Measurements from ENCODE around the gene ST3GAL5.
"Not testable (repeated sequence)": the region's sequence is repeated elsewhere in the genome, so short reads cannot be mapped to it uniquely, and the experiment has no call there.

ST3GAL5 gene

DNA sequence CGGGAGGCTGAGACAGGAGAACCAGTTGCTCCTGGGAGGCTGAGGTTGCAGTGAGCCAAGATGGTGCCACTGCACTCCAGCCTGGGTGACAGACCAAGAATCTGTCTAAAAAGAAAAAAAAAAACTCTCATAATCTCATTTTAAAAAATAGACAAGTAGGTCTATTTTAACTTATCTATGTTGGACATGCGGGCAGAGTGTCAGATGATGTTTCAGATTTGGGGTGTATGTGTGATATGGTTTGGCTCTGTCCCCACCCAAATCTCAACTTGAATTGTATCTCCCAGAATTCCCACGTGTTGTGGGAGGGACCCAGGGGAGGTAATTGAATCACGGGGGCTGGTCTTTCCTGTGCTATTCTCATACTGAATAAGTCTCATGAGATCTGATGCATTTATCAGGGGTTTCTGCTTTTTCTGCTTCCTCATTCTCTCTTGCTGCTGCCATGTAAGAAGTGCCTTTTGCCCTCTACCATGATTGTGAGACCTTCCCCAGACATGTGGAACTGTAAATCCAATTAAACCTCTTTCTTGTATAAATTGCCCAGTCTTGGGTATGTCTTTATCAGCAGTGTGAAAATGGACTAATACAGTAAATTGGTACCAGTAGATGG is 8.0 kb downstream of the ST3GAL5 start:
- not testable (repeated sequence) for H3K27me3 ChIP-seq (ENCODE audit: insufficient read depth, low read length); H3K36me3 ChIP-seq (ENCODE audit: insufficient read depth, low read length); H3K9me3 ChIP-seq (ENCODE audit: low read length); H2AFZ ChIP-seq (ENCODE audit: low read depth, low read length); H3K4me1 ChIP-seq (ENCODE audit: insufficient read depth, low read length); H3K4me3 ChIP-seq (ENCODE audit: low read length)

DNA sequence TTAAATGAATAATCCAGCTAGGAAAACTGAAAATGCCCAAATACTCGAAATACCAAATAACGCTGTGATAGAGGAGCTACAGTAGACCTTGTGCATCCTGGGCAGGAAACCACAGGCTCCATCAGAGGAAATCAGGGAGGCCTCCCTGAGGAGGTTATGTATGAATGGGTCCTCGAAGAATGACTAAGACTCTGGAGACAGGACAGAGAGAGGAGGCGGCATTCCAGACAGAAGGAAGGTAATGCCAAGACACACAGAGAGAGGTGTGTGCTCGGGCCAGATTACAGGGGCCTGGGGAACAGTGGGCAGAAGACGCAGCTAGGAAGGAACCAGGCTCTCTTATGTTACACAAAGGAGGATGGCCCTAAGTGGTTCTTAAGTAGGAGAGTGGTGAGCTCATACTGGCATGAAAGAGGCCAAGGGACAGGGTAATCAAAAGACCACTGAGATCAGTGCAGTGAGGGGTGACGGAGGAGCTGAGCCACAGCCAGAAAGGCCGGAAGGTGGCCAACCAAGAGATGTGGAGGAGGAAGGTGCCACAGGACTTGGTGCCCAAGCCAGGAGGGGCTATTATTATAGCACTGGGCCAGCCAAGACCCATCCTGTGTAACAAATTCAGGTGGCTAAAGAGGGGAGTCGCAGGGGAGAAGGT is 9.9 kb downstream of the ST3GAL5 start:
- Histone ChIP-seq H3K4me1 (ENCODE audit: insufficient read depth, low read length) (no peaks in the 10 kb centered on the region), H3K27me3 (ENCODE audit: insufficient read depth, low read length) (no peaks in the 10 kb centered on the region)

DNA sequence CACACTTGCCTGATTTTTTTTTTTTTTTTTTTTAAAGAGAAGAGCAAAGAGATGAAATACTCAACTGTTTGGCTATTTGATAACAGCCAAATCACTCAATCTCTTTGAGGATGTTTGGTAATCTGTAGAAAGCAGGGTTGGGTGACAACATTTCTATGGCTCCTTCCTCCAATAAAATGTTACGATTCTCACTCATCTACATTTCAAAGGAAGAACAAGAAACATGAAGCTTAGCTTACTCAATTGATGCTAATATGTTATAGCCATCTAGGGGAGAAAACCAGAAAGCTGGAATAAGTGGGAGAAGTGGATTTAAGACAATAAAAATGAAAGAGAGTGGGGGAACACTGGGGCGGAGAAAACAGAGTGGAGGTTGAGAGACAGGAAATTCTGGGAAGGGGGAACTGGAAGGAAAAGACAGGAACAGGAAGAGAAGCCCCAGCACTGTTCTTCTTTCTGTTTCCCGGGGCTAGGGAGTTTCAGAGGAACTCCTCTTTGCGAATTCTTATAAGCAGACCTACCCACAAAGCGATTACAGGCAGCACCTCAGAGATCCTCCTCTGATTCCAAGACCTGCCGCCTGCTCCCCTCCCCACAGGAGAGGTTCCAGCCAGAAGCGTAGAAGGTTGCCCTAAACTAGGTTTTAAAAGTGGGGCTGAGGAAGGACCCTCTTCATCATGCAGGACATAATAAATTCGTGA is 13.3 kb downstream of the ST3GAL5 start:
- Histone ChIP-seq H3K27me3 (ENCODE audit: insufficient read depth, low read length) (no peaks in the 10 kb centered on the region), H3K36me3 (ENCODE audit: insufficient read depth, low read length) (no peaks in the 10 kb centered on the region), H2AFZ (ENCODE audit: low read depth, low read length) (no peak overlapping the region), H3K4me3 (ENCODE audit: low read length) (no peak overlapping the region), H3K9me3 (ENCODE audit: low read length) (no peaks in the 10 kb centered on the region), H3K4me1 (ENCODE audit: insufficient read depth, low read length) (no peaks in the 10 kb centered on the region)

More for the DNA sequence above, 9.9 kb downstream of the ST3GAL5 start:
- no peak overlapping the region for H3K4me3 ChIP-seq (ENCODE audit: low read length)
- peaks cover 2% of the 10 kb centered on the region for H3K9me3 ChIP-seq (ENCODE audit: low read length)
- no peaks in the 10 kb centered on the region for H3K36me3 ChIP-seq (ENCODE audit: insufficient read depth, low read length)
- H2AFZ ChIP-seq (ENCODE audit: low read depth, low read length), result no peak overlapping the region

DNA sequence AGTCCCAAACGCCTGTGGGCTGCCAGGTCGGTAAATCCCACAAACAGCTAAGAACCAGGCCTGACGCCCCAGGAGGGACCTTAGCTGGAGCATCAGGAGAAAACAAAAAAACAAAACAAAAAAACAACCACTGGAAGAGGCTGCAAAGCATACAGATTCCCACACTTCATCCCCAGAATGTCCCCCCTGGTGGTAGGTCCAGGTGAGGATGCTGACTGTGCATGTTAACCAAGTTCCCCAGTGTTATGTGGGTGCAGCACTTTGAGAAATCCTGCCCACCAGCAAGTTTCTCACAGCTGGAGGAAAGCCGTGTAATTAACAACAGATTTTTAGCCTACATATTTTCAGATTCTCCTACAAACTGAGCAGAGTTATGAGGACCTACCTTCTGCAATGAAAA is 15.1 kb downstream of the ST3GAL5 start:
- Histone ChIP-seq H3K27me3 (ENCODE audit: insufficient read depth, low read length) (no peaks in the 10 kb centered on the region), H3K9me3 (ENCODE audit: low read length) (no peaks in the 10 kb centered on the region), H3K4me1 (ENCODE audit: insufficient read depth, low read length) (no peaks in the 10 kb centered on the region), H2AFZ (ENCODE audit: low read depth, low read length) (no peak overlapping the region), H3K36me3 (ENCODE audit: insufficient read depth, low read length) (no peaks in the 10 kb centered on the region), H3K4me3 (ENCODE audit: low read length) (no peak overlapping the region)

DNA sequence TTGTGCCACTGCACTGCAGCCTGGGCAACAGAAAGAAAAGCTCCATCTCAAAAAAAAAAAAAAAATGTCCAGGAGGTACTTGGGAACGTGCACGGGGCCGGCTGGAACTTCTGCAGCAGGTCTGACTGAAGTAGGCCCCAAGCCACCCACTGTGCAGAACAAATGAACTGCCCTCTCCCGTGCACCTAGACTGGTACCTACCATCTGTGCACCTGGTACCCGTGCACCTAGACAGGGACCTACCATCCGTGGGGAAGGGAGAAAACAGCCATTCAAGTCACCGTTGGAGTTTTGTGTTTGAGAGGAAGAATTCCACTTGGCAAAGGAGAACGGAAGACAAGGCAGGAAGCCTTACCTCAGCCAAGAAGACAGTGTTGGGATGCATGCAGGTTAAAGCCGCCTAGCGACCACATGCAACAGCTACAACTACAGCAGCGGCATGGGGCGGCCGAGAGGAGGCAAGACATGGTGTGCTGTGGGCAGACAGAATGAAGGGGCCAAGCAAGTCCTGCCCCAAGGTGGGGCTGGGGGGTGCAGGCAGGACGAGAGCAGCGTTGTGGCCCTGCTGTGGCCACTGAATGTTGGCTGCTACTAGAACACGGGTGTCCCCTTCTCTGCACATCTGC is 16.1 kb downstream of the ST3GAL5 start:
- no peaks in the 10 kb centered on the region for H3K27me3 ChIP-seq (ENCODE audit: insufficient read depth, low read length)
- no peaks in the 10 kb centered on the region for H3K36me3 ChIP-seq (ENCODE audit: insufficient read depth, low read length)
- no peak overlapping the region for H3K4me3 ChIP-seq (ENCODE audit: low read length)
- no peak overlapping the region for H2AFZ ChIP-seq (ENCODE audit: low read depth, low read length)
- H3K4me1 ChIP-seq (ENCODE audit: insufficient read depth, low read length), result no peaks in the 10 kb centered on the region
- H3K9me3 ChIP-seq (ENCODE audit: low read length), result no peaks in the 10 kb centered on the region

DNA sequence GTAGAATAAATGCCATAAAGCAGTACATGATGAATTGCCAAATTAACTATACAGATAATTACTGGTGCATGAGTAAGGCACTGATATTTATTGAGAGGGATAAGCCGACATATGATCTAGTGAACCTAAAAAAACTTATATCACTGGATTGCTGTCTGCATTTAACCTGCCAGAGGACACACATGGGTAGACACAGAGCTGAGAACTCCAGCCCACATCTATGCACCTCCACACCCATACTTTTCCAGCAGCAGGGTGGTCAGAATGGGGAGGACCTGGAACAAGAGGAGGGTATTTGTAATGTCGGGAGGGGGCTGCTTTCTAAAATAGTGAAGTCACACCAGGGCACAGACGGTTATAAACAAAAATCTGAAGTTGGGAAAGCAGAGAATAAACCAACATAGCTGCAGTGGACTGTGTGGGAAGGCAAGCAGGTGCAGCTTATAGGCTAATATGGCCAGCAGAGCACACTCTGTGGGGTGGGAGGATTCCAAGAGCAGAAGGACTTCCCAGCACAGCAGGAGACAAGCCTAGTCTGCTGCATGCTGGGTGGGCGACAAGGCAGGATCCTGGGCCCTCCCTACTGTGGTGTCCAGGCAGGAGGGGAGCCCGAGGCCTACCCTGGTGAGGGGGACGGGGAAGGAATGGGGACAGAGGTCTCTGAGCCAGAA is 17.2 kb downstream of the ST3GAL5 start:
- H3K4me1 ChIP-seq (ENCODE audit: insufficient read depth, low read length), result no peaks in the 10 kb centered on the region
- H3K4me3 ChIP-seq (ENCODE audit: low read length), result no peak overlapping the region
- no peaks in the 10 kb centered on the region for H3K27me3 ChIP-seq (ENCODE audit: insufficient read depth, low read length)
- H3K36me3 ChIP-seq (ENCODE audit: insufficient read depth, low read length), result no peaks in the 10 kb centered on the region
- no peak overlapping the region for H2AFZ ChIP-seq (ENCODE audit: low read depth, low read length)
- no peaks in the 10 kb centered on the region for H3K9me3 ChIP-seq (ENCODE audit: low read length)

DNA sequence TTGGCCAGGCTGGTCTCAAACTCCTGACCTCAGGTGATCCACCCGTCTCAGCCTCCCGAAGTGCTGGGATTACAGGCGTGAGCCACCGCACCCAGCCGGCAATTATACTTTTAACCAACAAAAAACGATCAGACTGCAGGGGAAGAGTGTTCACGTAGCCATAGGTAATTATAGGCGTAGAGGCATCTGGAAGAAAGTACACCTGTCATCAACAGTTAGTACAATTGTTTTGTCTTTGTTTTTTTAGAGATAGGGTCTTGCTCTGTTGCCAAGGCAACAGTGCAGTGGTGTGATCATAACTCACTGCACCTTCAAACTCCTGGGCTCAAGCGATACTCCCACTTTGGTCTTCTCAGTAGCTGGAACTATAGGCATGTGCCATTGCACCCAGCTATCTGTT is 20.0 kb downstream of the ST3GAL5 start:
- Histone ChIP-seq H3K9me3 (ENCODE audit: low read length) (no peaks in the 10 kb centered on the region), H3K4me3 (ENCODE audit: low read length) (no peak overlapping the region), H3K36me3 (ENCODE audit: insufficient read depth, low read length) (no peaks in the 10 kb centered on the region), H3K27me3 (ENCODE audit: insufficient read depth, low read length) (no peaks in the 10 kb centered on the region), H3K4me1 (ENCODE audit: insufficient read depth, low read length) (no peaks in the 10 kb centered on the region), H2AFZ (ENCODE audit: low read depth, low read length) (no peak overlapping the region)

DNA sequence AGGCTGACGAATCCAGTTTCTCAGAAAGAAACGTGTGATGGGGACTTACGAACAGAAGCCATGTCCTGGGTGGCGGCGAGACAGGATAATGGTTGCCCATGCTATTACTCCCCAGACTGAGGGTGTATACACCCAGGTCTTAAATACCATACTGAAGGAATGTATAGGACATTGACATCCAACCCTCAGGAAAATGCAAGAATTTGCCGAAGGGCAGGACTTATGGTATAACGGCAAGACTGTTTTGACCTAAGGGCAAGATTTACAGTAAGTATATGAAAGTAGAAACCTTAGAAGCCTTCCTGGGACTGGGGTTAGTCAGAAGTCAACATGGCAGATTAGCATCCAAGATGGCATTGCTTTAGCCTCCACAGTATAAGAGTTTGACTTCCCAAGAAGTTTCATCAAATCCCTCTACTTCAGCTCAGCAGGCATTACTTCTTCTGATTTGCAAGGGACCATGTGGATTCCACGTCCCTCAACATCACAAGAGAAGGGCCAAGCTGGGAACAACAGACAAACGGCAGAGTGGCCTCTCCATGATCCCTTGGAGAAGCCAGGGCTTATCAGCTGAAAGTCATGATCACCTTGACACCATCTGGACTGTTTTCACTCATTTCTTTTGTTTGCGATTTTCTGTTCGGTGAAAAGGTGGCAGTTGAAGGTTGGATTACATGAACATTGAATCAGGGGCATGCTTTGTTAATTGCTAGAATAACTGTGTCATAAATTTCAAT is 21.1 kb downstream of the ST3GAL5 start:
- no peaks in the 10 kb centered on the region for H3K27me3 ChIP-seq (ENCODE audit: insufficient read depth, low read length)
- no peaks in the 10 kb centered on the region for H3K4me1 ChIP-seq (ENCODE audit: insufficient read depth, low read length)
- no peak overlapping the region for H3K4me3 ChIP-seq (ENCODE audit: low read length)
- H3K9me3 ChIP-seq (ENCODE audit: low read length), result no peaks in the 10 kb centered on the region
- H2AFZ ChIP-seq (ENCODE audit: low read depth, low read length), result no peak overlapping the region
- H3K36me3 ChIP-seq (ENCODE audit: insufficient read depth, low read length), result no peaks in the 10 kb centered on the region

DNA sequence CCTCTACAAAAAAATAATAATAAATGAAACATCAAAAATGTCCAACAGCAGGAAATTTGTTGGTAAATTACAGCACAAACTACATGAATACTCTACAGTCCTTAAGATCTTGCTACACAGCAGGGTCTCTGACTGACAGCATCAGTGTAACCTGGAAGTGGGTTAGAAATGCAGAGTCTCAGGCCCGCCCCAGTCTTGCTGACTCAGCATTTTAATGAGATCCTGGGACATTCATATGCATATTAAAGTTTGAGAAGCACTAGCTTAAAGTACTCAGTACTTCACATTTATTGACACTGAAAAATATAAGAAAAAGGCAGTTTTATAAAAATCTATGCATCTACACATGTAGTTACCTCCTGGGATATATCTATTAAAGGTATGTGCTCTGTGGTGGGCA is 21.7 kb downstream of the ST3GAL5 start:
- no peaks in the 10 kb centered on the region for H3K4me1 ChIP-seq (ENCODE audit: insufficient read depth, low read length)
- no peak overlapping the region for H2AFZ ChIP-seq (ENCODE audit: low read depth, low read length)
- no peaks in the 10 kb centered on the region for H3K9me3 ChIP-seq (ENCODE audit: low read length)
- H3K27me3 ChIP-seq (ENCODE audit: insufficient read depth, low read length), result no peaks in the 10 kb centered on the region
- no peak overlapping the region for H3K4me3 ChIP-seq (ENCODE audit: low read length)
- no peaks in the 10 kb centered on the region for H3K36me3 ChIP-seq (ENCODE audit: insufficient read depth, low read length)

DNA sequence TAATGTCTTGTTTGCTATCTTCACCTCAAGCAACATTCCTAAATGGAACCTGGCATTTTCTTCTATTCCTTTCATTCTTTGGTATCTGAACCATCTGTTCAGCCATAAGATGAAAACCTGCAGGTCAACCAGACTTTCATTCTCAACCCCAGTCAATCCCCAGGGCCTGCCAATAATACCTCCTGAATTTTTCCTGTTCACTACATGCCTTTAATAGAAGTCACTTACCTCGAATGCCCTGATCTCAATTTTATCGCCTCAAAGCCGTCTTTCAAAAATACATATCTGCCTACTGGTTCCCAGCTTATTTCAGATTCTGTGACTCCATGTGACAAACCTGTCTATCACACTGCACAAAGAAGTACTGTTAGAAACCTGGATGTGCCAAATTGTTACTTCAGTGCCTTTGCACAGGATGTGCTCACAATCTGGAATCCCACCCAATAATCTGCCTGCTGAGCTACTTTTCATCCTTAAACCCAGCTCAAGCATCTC is 22.6 kb downstream of the ST3GAL5 start:
- H3K27me3 ChIP-seq (ENCODE audit: insufficient read depth, low read length), result no peaks in the 10 kb centered on the region
- H3K4me1 ChIP-seq (ENCODE audit: insufficient read depth, low read length), result peaks cover 3% of the 10 kb centered on the region
- H3K36me3 ChIP-seq (ENCODE audit: insufficient read depth, low read length), result no peaks in the 10 kb centered on the region
- H3K4me3 ChIP-seq (ENCODE audit: low read length), result no peak overlapping the region
- H3K9me3 ChIP-seq (ENCODE audit: low read length), result no peaks in the 10 kb centered on the region
- H2AFZ ChIP-seq (ENCODE audit: low read depth, low read length), result no peak overlapping the region

DNA sequence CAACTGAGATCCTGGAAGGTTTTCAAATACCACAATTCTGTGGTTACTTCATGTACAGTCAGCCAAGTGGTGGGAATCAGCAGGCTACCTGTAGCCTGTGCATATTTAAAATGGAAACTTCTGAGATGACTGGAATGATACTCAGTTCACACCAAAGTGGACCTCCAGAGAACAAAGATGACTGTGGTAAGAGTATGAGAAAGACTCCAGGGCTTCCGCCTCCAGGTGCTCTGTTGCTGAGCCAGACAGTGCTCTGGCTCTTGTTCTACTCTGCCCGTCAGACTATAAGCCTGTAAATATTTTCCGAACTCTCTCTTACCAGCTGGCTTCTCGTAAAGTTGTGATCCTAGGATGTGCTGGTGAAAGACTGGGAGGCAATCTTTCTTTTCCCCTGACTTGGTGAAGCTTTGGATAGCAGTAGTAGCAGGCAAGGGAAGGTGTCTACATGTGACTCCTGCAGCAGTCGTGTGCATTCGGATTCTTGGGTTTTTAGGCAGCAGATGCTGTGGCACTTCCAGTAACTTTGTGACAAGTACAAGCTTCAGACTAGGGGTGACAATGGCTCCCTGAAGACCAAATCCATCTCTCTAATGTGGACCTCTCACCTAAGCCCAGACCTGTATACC is 23.1 kb downstream of the ST3GAL5 start:
- H3K27me3 ChIP-seq (ENCODE audit: insufficient read depth, low read length), result no peaks in the 10 kb centered on the region
- peaks cover 7% of the 10 kb centered on the region for H3K4me1 ChIP-seq (ENCODE audit: insufficient read depth, low read length)
- H2AFZ ChIP-seq (ENCODE audit: low read depth, low read length), result no peak overlapping the region
- no peaks in the 10 kb centered on the region for H3K36me3 ChIP-seq (ENCODE audit: insufficient read depth, low read length)
- no peak overlapping the region for H3K4me3 ChIP-seq (ENCODE audit: low read length)
- H3K9me3 ChIP-seq (ENCODE audit: low read length), result no peaks in the 10 kb centered on the region

DNA sequence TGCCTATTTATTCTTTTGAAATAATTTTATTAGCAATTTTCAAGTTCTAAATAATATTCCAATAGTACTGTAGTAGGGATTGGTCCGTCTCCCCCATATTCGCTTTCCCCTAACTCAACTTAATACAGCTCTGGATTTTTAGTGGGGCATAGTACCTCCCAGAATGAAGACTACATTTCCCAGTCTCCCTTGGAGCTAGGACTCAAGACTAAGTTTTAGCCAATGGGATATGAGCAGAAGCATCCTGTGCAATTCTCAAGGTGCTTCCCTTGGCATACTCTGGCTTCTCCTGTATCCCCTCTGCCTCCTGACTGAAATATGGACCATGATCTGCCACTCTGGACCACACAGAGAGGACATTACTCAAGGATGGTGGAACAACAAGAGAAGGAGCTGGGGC is 24.1 kb downstream of the ST3GAL5 start:
- Histone ChIP-seq H3K36me3 (ENCODE audit: insufficient read depth, low read length) (no peaks in the 10 kb centered on the region), H3K27me3 (ENCODE audit: insufficient read depth, low read length) (no peaks in the 10 kb centered on the region), H3K9me3 (ENCODE audit: low read length) (no peaks in the 10 kb centered on the region)

More for the DNA sequence above, 24.1 kb downstream of the ST3GAL5 start:
- no peak overlapping the region for H3K4me3 ChIP-seq (ENCODE audit: low read length)
- H2AFZ ChIP-seq (ENCODE audit: low read depth, low read length), result no peak overlapping the region
- peaks cover 7% of the 10 kb centered on the region for H3K4me1 ChIP-seq (ENCODE audit: insufficient read depth, low read length)

Measured in neuron (in vitro differentiated cells).